HG03108 (cell line): Measurements from ENCODE around the gene BHLHE41.

Experiments
- ATAC-seq: cut with Tn5 transposase; IDR thresholded peaks from one replicate; pipeline ENCODE4 v1.9.1; 2021; ENCODE audit warnings: moderate library complexity; ENCODE audit not compliant: unreplicated experiment

The BHLHE41 gene

GRCh38 chr12:26135010-26135420 lies 10.2 kb upstream of the BHLHE41 start:
- no peak for ATAC-seq

- ATAC-seq = no peak
These were observed 9.7 kb upstream of the BHLHE41 start for GRCh38 chr12:26134540-26134939.

GRCh38 chr12:26133521-26133920 lies 8.7 kb upstream of the BHLHE41 start:
- no peak for ATAC-seq

GRCh38 chr12:26132866-26133265 lies 8.0 kb upstream of the BHLHE41 start:
- ATAC-seq = no peak

- ATAC-seq = no peak
These were observed 7.1 kb upstream of the BHLHE41 start for GRCh38 chr12:26131936-26132335.

GRCh38 chr12:26130728-26131127 lies 5.9 kb upstream of the BHLHE41 start:
- no peak for ATAC-seq

- no peak for ATAC-seq
These were observed 3.3 kb upstream of the BHLHE41 start for GRCh38 chr12:26128168-26128567.

GRCh38 chr12:26127404-26127803 lies 2.6 kb upstream of the BHLHE41 start:
- no peak for ATAC-seq

- ATAC-seq = peak; percentile 35
These were observed 1.8 kb upstream of the BHLHE41 start for GRCh38 chr12:26126340-26127284.

GRCh38 chr12:26125400-26126339 lies 833 bp upstream of the BHLHE41 start:
- ATAC-seq = peak; percentile 21

GRCh38 chr12:26123482-26123980 lies 1.3 kb downstream of the BHLHE41 start:
- no peak for ATAC-seq

- no peak for ATAC-seq
These were observed 2.0 kb downstream of the BHLHE41 start for GRCh38 chr12:26122681-26123481.

- ATAC-seq = no peak
These were observed 2.7 kb downstream of the BHLHE41 start for GRCh38 chr12:26122061-26122680.

- no peak for ATAC-seq
These were observed 3.3 kb downstream of the BHLHE41 start for GRCh38 chr12:26121323-26122060.

GRCh38 chr12:26120561-26121274 lies 4.1 kb downstream of the BHLHE41 start:
- ATAC-seq = no peak

GRCh38 chr12:26119391-26119989 lies 5.3 kb downstream of the BHLHE41 start:
- ATAC-seq = no peak

- no peak for ATAC-seq
These were observed 6.5 kb downstream of the BHLHE41 start for GRCh38 chr12:26118308-26118707.
